K562 (cell line): Measurements from ENCODE around the gene MAGI1. TPM values are rescaled to one million over a fixed set of nuclear protein-coding genes. Genes with fewer than 3 reads are reported as not detected.
"Not testable (repeated sequence)": the region's sequence is repeated elsewhere in the genome, so short reads cannot be mapped to it uniquely, and the experiment has no call there.

Experiments used
- ATAC-seq: fragments of 200-7000 bp; cut with Tn5 transposase; 3 replicates; pipeline ENCODE4 v1.9.1; 2020; ENCODE audit warnings: moderate library complexity
- BruUV-seq: library from RNA; stranded (reverse); fragments of 400-500 nt; replicated peaks from 2 replicates; lab custom pipeline; 2021; lab: Mats Ljungman, UMichigan
- CTCF ChIA-PET: fragments of 300-600 bp; formaldehyde crosslinking; extraction: SDS; loops from one replicate; lab custom pipeline; 2021; ENCODE audit warnings: low intra/inter-chr PET ratio; lab: Yijun Ruan, JAX
- POLR2A ChIA-PET: fragments of 300-600, 350-650 bp; sonication (Branson Sonifier 250); formaldehyde crosslinking; extraction: SDS; loops from one replicate; lab custom pipeline; 2021; ENCODE audit warnings: antibody characterized with exemption, inconsistent platforms; lab: Yijun Ruan, JAX
- DNase-seq, 4 experiments: peaks; one replicate each; pipeline versions ENCODE4 v3.0.0 to v3.0.0-alpha.2; 2011 to 2018; ENCODE audit warnings: low spot score in 3 of 4, mixed read lengths in 3 of 4; ENCODE audit errors: extremely low read depth in 1 of 4
- FAIRE-seq: peaks from 2 replicates; lab custom pipeline; 2011; peaks lifted over from hg19 to GRCh38; lab: Jason Lieb, UNC
- H2AFZ ChIP-seq: 2 replicates; pipeline ENCODE4 v1.6.0; 2011; ENCODE audit warnings: low read depth, low read length, control low read depth, inconsistent platforms
- H3K27ac ChIP-seq: fragments of 200-600 bp; 3 replicates; pipeline ENCODE4 v1.8.0; 2011; ENCODE audit warnings: low read depth, mild to moderate bottlenecking, control low read depth, inconsistent platforms, low read length, moderate library complexity, mixed read lengths; ENCODE audit errors: extremely low read depth
- H3K27me3 ChIP-seq, 2 experiments: fragments of 300-600 bp in 1 of 2; 2 replicates in 1 of 2; 3 replicates in 1 of 2; pipeline versions ENCODE4 v1.6.0 to v1.8.0; 2011; ENCODE audit warnings: inconsistent platforms in 2 of 2, low read length in 2 of 2, mild to moderate bottlenecking in 1 of 2, mixed read lengths in 1 of 2, moderate library complexity in 1 of 2; ENCODE audit not compliant: control insufficient read depth in 2 of 2, insufficient read depth in 2 of 2
- H3K36me3 ChIP-seq: fragments of 300-600 bp; 3 replicates; pipeline ENCODE4 v1.8.0; 2011; ENCODE audit warnings: mild to moderate bottlenecking, low read length, inconsistent platforms; ENCODE audit not compliant: control insufficient read depth, insufficient read depth
- H3K4me1 ChIP-seq, 2 experiments: fragments of 200-600 bp in 1 of 2; replicated peaks in 1 of 2; 2 replicates in 1 of 2; 3 replicates in 1 of 2; pipeline versions ENCODE4 v1.5.1 to v1.8.0; 2011; ENCODE audit warnings: inconsistent platforms in 2 of 2, low read length in 2 of 2, mild to moderate bottlenecking in 1 of 2, mixed read lengths in 1 of 2, moderate library complexity in 1 of 2; ENCODE audit not compliant: control insufficient read depth in 2 of 2, insufficient read depth in 2 of 2
- H3K4me2 ChIP-seq: 2 replicates; pipeline ENCODE4 v1.6.1; 2011; ENCODE audit warnings: low read length, control low read depth, inconsistent platforms, mixed read lengths; ENCODE audit not compliant: insufficient read depth
- H3K4me3 ChIP-seq: fragments of 200-600 bp; sonication (generic), shearing (Covaris generic); 2 replicates; pipeline ENCODE4 v1.5.1; 2016; ENCODE audit warnings: control low read depth, inconsistent platforms
- H3K79me2 ChIP-seq: fragments of 200-600 bp; 3 replicates; pipeline ENCODE4 v1.8.0; 2011; ENCODE audit warnings: low read length, inconsistent platforms; ENCODE audit not compliant: control insufficient read depth, insufficient read depth
- H3K9ac ChIP-seq, 2 experiments: 2 replicates each; pipeline versions ENCODE4 v1.6.0 to v1.6.1; 2011; ENCODE audit warnings: low read depth in 2 of 2, low read length in 2 of 2, control low read depth in 1 of 2, inconsistent platforms in 1 of 2, mild to moderate bottlenecking in 1 of 2, mixed read lengths in 1 of 2; ENCODE audit not compliant: insufficient read depth in 1 of 2
- H3K9me1 ChIP-seq: one replicate; pipeline ENCODE4 v1.6.0; 2011; ENCODE audit warnings: inconsistent platforms, mild to moderate bottlenecking, low read length, moderate library complexity; ENCODE audit not compliant: control insufficient read depth, insufficient read depth
- H3K9me3 ChIP-seq: replicated peaks from 2 replicates; pipeline ENCODE4 v1.5.1; 2011; ENCODE audit warnings: low read depth, low read length, inconsistent platforms; ENCODE audit not compliant: control insufficient read depth, insufficient read depth
- H4K20me1 ChIP-seq: replicated peaks from 2 replicates; pipeline ENCODE4 v1.6.1; 2011; ENCODE audit warnings: low read length, inconsistent platforms, mixed read lengths; ENCODE audit not compliant: control insufficient read depth, insufficient read depth
- CXXC5 ChIP-seq: fragments of 250-450 bp; sonication (Bioruptor Pico); IDR thresholded peaks from 2 replicates; pipeline ENCODE4 v1.8.0; 2022; ENCODE audit warnings: inconsistent platforms, mild to moderate bottlenecking, moderate library complexity
- EGR1 ChIP-seq: fragments of 450-650 bp; conservative IDR thresholded peaks from 2 replicates; pipeline ENCODE4 v1.6.1; 2017; ENCODE audit warnings: mild to moderate bottlenecking
- EP400 ChIP-seq: fragments of 450-650 bp; IDR thresholded peaks from 2 replicates; pipeline ENCODE4 v1.6.1; 2017; ENCODE audit warnings: antibody characterized with exemption, mild to moderate bottlenecking, moderate library complexity
- FOXA3 ChIP-seq, 2 experiments: fragments of 450-650 bp in 1 of 2; sonication (generic) in 1 of 2; formaldehyde crosslinking; IDR thresholded peaks in 1 of 2; conservative IDR thresholded peaks in 1 of 2; 2 replicates each; pipeline versions ENCODE4 v1.4.0 to v1.8.0; 2020 to 2022; ENCODE audit warnings: mild to moderate bottlenecking in 2 of 2, missing genetic modification reagents in 1 of 2
- HNRNPLL ChIP-seq: fragments of 200-400 bp; formaldehyde crosslinking; IDR thresholded peaks from 2 replicates; pipeline ENCODE4 v1.6.1; 2017; ENCODE audit warnings: low read length, low read depth, mild to moderate bottlenecking; ENCODE audit not compliant: poor library complexity, severe bottlenecking
- POLR2A ChIP-seq: fragments of 450-650 bp; conservative IDR thresholded peaks from 2 replicates; pipeline ENCODE4 v1.6.1; 2016
- TRIM24 ChIP-seq, 2 experiments: fragments of 450-650 bp; IDR thresholded peaks; 2 replicates each; pipeline ENCODE4 v1.6.1; 2016
- YY1 ChIP-seq, 3 experiments: IDR thresholded peaks; 2 replicates each; pipeline ENCODE4 v1.6.1; 2011; ENCODE audit warnings: low read length in 2 of 3, mild to moderate bottlenecking in 2 of 3, moderate library complexity in 2 of 3, borderline replicate concordance in 1 of 3, control low read depth in 1 of 3, low read depth in 1 of 3; ENCODE audit not compliant: insufficient read depth in 3 of 3, insufficient replicate concordance in 2 of 3, control insufficient read depth in 1 of 3, insufficient read length in 1 of 3; ENCODE audit errors: extremely low read depth in 1 of 3
- WGBS: fragments of 100-300 bp; shearing (Covaris generic); methylation state at CpG from one replicate; pipeline ENCODE4 v1.1.6; 2016; ENCODE audit warnings: low coverage, mixed read lengths; ENCODE audit not compliant: insufficient coverage; ENCODE audit errors: missing lambda C conversion rate; 5-methylcytosine and 5-hydroxymethylcytosine counted together
- in situ Hi-C: fragments of 300-500 bp; cut with MboI; formaldehyde crosslinking; loops from 4 replicates; pipeline ENCODE4 v1.15.0; 2018; ENCODE audit warnings: inconsistent platforms, mixed read lengths
- intact Hi-C: fragments of 100-400 bp; cut with micrococcal nuclease; formaldehyde crosslinking; loops from 2 replicates; pipeline ENCODE4 v1.14.2; 2022
- polyA plus RNA-seq, 8 experiments: library from polyadenylated mRNA; depleted of rRNA in 4 of 8; stranded (reverse) in 5 of 8; unstranded in 3 of 8; fragments of >200 nt; fragmentation: Nextera tagmentation in 2 of 8; fragmentation: Illumina TruSeq in 1 of 8; extraction: Ambion mirVana in 2 of 8; extraction: Trizol in 1 of 8; gene quantifications; 2 replicates each; pipeline versions ENCODE4 v1.2.1 to v1.2.3, GENCODE V29; 2011 to 2014; ENCODE audit warnings: inconsistent platforms in 1 of 8, missing spikeins in 1 of 8
- total RNA-seq, 7 experiments: library from RNA; depleted of rRNA in 6 of 7; stranded (reverse); fragments of >200 nt in 6 of 7; fragmentation: Illumina TruSeq in 2 of 7; extraction: Trizol in 2 of 7; gene quantifications; 2 replicates each; pipeline versions ENCODE4 v1.2.1 to v1.2.3, GENCODE V29; 2011 to 2021; ENCODE audit warnings: low replicate concordance in 1 of 7
- TF ChIP-seq, protein P1 (sequence below), 2 experiments: fragments of 450-650 bp; conservative IDR thresholded peaks; 2 replicates each; pipeline ENCODE4 v1.6.1; 2017; ENCODE audit warnings: mild to moderate bottlenecking in 2 of 2, moderate library complexity in 2 of 2
- TF ChIP-seq, protein P2 (sequence below): fragments of 450-650 bp; IDR thresholded peaks from 2 replicates; pipeline ENCODE4 v1.6.1; 2017; ENCODE audit warnings: antibody characterized with exemption, mild to moderate bottlenecking

Gene MAGI1
- total and polyA plus RNA-seq, 9 of the 15 experiments (the other 6 are each of a cell fraction or from before 2014, with no cell fraction given), result 7.8 to 59.4 (median 43.2) TPM

DNA sequence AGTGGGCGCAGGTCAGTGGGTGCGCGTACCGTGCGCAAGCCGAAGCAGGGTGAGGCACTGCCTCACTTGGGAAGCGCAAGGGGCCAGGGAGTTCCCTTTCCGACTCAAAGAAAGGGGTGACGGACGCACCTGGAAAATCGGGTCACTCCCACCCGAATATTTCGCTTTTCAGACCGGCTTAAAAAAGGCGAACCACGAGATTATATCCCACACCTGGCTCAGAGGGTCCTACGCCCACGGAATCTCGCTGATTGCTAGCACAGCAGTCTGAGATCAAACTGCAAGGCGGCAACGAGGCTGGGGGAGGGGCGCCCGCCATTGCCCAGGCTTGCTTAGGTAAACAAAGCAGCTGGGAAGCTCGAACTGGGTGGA, 529.3 kb downstream of the MAGI1 start:
- H3K4me1 ChIP-seq, H4K20me1 ChIP-seq, in situ Hi-C loops, CTCF ChIA-PET, H3K9me3 ChIP-seq, FAIRE-seq, H3K36me3 ChIP-seq, H3K9me1 ChIP-seq, H3K27me3 ChIP-seq, DNase-seq, ATAC-seq: not testable (repeated sequence)
- Histone ChIP-seq H3K27ac (peak overlapping the region; percentile 88), H3K9ac (peak overlapping the region; percentile 63 to 84), H3K79me2 (peaks cover 48% of the 10 kb centered on the region), H2AFZ (peak overlapping the region; percentile 77; the same call in 1 of the 2 replicates), H3K4me2 (peak overlapping the region; percentile 69), H3K4me3 (peak overlapping the region; percentile 27)
- WGBS, result 14% methylated on average over 7 of the region's 24 CpGs
- TSS peak; percentile 71 for BruUV-seq
- intact Hi-C loops, result loop anchor here (10.0 kb wide), 1 partner anchor 55 kb away; no protein-coding TSS in a partner anchor
- POLR2A ChIA-PET, result interaction anchor here (0.6 to 0.9 kb wide), 3 partner anchors 11 to 166 kb away, joined by 3 to 5 read pairs (median 4); no protein-coding TSS in a partner anchor
- TF ChIP-seq, protein P1, sequence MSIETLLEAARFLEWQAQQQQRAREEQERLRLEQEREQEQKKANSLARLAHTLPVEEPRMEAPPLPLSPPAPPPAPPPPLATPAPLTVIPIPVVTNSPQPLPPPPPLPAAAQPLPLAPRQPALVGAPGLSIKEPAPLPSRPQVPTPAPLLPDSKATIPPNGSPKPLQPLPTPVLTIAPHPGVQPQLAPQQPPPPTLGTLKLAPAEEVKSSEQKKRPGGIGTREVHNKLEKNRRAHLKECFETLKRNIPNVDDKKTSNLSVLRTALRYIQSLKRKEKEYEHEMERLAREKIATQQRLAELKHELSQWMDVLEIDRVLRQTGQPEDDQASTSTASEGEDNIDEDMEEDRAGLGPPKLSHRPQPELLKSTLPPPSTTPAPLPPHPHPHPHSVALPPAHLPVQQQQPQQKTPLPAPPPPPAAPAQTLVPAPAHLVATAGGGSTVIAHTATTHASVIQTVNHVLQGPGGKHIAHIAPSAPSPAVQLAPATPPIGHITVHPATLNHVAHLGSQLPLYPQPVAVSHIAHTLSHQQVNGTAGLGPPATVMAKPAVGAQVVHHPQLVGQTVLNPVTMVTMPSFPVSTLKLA (conservative IDR thresholded peaks at IDR 0.05), result peak in 1 of 2 experiments; percentile 40; a peak in 1 of 4 replicates
- TF ChIP-seq, protein P2, sequence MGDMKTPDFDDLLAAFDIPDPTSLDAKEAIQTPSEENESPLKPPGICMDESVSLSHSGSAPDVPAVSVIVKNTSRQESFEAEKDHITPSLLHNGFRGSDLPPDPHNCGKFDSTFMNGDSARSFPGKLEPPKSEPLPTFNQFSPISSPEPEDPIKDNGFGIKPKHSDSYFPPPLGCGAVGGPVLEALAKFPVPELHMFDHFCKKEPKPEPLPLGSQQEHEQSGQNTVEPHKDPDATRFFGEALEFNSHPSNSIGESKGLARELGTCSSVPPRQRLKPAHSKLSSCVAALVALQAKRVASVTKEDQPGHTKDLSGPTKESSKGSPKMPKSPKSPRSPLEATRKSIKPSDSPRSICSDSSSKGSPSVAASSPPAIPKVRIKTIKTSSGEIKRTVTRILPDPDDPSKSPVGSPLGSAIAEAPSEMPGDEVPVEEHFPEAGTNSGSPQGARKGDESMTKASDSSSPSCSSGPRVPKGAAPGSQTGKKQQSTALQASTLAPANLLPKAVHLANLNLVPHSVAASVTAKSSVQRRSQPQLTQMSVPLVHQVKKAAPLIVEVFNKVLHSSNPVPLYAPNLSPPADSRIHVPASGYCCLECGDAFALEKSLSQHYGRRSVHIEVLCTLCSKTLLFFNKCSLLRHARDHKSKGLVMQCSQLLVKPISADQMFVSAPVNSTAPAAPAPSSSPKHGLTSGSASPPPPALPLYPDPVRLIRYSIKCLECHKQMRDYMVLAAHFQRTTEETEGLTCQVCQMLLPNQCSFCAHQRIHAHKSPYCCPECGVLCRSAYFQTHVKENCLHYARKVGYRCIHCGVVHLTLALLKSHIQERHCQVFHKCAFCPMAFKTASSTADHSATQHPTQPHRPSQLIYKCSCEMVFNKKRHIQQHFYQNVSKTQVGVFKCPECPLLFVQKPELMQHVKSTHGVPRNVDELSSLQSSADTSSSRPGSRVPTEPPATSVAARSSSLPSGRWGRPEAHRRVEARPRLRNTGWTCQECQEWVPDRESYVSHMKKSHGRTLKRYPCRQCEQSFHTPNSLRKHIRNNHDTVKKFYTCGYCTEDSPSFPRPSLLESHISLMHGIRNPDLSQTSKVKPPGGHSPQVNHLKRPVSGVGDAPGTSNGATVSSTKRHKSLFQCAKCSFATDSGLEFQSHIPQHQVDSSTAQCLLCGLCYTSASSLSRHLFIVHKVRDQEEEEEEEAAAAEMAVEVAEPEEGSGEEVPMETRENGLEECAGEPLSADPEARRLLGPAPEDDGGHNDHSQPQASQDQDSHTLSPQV, result 0 out of 2 replicates have a peak, but pooled peaks have one; percentile 8
- TF ChIP-seq CXXC5 (CRISPR knock-in tag) (peak; percentile 38; the same call in 1 of the 2 replicates), EP400 (peak; percentile 73), HNRNPLL (peak; percentile 82), POLR2A (peak; percentile 49; the same call in 1 of the 2 replicates), FOXA3 (CRISPR knock-in tag; conservative IDR thresholded peaks at IDR 0.05 in 1 of 2, IDR thresholded peaks at IDR 0.05 in 1 of 2) (peak in 1 of 2 experiments; percentile 69; a peak in 2 of 4 replicates), TRIM24 (IDR thresholded peaks at IDR 0.05) (0 out of 4 replicates have a peak, but pooled peaks of 1 of the 2 experiments have one; percentile 26), YY1 (IDR thresholded peaks at IDR 0.05; ENCODE audit: borderline replicate concordance in 1 of 3, control insufficient read depth in 1 of 3, extremely low read depth in 1 of 3, insufficient read depth in 3 of 3, insufficient read length in 1 of 3, insufficient replicate concordance in 2 of 3, low read depth in 1 of 3, low read length in 2 of 3) (peak in 1 of 3 experiments; percentile 40), EGR1 (peak; percentile 66)
